GM19372 (cell line): ENCODE measurements around the gene ASB8.

Source experiments
- ATAC-seq: cut with Tn5 transposase; IDR thresholded peaks from one replicate; pipeline ENCODE4 v1.9.1; 2021; ENCODE audit warnings: mild to moderate bottlenecking, low read depth, moderate library complexity; ENCODE audit not compliant: unreplicated experiment

ASB8 gene, protein sequence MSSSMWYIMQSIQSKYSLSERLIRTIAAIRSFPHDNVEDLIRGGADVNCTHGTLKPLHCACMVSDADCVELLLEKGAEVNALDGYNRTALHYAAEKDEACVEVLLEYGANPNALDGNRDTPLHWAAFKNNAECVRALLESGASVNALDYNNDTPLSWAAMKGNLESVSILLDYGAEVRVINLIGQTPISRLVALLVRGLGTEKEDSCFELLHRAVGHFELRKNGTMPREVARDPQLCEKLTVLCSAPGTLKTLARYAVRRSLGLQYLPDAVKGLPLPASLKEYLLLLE

DNA sequence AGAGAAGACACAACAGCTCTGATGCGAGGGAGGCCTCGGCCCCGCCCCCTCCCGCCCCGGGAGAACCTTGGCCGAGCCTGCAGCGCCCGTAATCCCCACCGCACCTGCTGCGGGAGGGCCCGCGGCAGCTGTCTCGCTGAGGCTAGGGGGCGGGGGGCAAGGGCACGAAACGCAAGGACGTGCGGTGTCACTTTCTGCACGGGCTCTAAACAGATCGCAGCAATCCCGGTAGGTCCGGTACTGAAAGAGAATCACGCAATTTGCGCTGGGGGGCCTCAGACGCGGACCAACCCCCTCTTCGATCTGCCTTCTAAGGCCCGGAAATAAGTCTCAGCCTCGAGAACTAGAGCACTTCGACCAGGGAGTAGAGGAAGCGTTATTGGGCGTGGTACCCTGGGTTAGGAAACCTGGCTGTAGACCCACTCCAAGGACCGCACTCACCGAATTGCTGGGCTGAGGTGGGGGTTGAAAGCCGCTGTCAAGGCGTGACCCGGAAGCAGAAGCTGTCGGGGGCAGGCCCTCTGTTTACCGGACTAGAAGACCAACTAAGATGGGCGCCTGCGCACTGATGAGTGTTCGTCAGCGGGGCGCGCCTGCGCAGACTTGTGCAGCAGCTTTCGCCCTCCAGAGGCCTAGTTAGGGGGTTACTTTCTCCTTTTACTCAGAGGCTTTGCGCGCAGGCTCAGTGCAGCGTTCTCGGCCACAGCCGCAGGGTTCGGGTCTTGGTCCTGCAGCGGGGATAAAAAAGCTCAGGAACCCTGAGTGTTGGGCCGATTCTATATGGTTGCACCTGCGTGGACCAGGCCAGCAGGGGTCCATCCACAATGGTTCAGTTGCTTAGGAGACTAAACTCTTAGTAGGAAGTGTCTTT, at the start of gene ASB8:
TSS of gene ASB8 (minus strand) at position 498 of the 871 bp plus-strand sequence. CDS start 4,019 bp downstream, outside the sequence.
- ATAC-seq: peak; percentile 91

DNA sequence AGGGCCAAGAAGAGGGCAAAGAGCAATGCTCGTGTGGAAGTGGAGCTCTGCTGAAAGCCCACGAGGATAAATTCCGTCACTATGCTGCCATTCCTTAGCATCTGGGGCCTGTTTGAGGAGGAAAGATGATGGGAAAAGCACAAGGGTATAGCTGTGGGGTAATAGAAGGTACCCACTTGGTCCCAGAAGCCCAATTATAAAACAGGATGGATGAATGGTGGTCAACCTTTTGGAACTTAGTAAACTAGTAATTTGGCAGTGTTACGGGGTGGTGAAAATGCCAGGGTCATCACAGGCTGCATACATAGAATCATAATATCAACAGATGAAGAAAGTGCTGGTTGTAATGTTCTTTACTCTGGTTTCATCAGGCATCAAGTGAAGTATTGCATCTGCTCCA, 45.9 kb upstream of the ASB8 start, which contains the start of gene OR10AD1:
TSS of gene OR10AD1 (minus strand) at position 101 of the 400 bp plus-strand sequence. CDS start at position 101, 0 bp downstream.
- no peak for ATAC-seq

DNA sequence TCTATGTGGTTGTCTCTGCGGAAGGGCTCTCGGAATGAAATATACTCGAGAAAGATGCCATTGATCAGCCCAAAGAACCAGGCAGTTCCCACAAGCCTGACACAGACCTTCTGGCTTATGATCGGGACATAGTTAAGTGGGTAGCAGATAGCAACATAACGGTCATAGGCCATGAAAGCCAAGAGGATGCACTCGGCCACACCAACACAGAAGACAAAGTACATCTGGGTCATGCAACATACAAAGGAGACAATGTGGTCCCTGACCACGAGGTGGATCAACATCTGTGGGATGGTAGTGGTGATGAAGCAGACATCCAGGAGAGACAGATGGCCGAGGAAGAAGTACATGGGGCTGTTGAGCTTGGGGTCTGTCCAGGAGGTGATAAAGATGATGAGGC, 45.5 kb upstream of the ASB8 start:
- ATAC-seq: no peak

DNA sequence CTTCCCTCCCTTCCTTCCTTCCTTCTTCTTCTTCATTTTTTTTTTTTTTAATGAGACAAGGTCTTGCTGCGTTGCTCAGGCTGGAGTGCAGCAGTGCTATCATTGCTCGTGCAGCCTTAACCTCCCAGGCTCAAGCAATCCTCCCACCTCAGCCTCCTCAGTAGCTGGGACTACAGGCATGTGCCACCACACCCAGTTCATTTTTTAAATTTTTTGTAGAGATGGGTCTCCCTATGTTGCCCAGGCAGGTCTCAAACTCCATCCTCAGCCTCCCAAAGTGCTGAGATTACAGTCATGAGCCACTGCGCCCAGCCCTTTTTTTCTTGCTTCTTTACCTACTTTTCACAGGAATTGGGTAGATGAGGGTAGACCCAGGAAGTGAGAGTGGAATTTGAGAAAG, 44.2 kb upstream of the ASB8 start:
- no peak for ATAC-seq

DNA sequence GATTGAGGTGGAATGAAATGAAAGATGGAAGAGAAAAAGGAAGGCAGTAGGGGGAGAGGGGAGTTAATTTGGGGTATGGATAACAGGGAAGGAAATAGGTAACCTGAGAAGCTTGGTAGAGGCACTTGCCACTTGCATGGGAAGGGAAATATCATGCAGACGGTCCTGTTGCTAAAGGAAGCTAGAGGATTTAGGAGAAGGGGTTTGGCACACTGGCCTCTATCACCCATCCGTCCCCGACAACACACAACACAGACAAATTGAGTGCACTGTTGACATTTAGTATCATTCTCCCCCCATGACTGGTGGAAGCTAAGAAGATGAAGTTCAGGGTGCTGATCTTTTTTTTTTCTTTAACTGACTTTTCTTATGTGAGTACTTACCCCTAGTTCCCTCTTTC, 43.8 kb upstream of the ASB8 start:
- no peak for ATAC-seq

DNA sequence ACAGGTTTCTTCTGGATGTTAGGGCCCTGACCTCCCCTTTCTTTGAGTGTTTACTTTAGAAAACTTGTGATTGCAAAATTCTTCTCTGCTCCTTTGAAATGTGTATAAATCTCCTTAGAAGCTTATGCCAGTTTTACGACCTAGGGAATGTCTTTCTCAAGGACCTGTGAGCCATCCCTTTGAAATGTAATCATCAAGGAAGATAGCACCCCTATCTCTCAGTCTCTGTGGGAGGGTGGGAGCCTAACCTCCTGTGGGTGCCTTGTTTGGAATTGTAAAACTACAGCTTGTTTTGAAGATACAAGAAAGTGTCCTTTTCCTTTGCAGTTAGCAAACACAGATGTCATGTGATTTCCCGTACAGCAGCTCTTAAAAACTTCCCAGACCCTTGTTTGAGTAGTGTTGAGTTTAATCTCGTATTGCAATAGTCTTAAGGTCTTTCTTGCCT, 42.5 kb upstream of the ASB8 start:
- no peak for ATAC-seq

DNA sequence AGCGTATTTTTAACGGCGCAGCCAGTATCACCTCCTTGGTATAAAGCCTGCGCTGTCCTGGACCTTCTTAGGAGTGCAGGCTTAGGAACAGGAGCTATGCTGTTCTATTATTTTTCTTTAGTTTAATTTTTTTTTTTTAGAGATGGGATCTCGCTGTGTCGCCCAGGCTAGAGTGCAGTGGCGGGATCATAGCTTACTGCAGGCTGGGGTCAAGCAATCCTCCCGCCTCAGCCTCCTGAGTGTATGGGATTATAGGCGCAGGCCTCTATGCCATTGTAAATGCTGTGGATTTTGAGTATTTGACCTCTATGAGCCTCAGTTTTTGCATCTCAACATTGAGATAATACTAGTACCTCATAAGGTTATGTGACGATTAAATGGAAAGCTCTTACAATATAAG, 41.7 kb upstream of the ASB8 start:
- ATAC-seq: no peak

DNA sequence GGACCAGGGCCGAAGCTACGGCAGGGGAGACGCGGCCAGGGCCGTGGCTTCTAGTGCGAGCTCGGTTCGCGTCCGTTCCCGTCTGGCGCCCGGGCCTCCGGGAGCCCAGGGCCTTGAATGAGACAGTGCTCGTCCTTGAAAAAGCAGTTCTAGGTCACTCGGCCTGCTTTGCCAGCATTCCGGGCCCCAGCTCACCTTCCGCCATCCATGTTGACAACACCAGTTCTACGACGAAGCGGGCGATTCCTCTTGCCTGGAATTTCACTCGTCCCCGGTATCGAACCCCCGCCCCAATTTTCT, 41.3 kb upstream of the ASB8 start:
- ATAC-seq: no peak

DNA sequence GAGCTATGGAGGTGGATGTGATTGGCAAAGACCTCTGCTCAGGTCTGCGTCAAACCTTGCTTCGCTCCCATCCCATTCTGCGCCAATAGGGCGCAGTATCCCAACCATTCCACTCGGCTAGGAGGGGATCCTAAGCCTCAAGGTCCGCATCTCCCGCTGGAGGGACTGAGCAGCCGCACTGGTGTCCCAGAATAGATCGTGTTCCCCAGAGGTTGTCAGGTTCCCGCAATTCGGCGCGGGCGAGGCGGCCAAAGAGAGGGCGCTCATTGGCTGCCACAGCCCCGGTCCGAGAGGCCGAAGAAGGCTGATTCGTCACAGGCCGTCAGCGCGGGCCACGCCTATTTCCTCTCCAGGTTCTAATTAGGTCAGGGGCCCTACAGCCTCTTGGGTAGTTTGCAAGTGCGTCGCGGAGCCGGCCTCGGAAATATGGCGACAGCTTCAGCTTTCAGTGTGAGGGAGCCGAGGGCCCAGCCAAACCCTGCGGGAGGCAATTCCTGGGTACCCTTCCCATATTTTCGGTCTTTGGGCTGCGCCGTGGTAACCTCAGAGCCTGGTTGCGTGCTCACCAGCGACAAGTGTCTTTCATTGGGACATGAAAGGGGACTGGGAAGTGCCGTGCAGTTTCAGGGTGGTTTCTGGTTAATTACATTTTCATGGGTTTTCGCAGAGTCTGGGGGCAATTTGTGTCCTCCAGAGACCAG, 40.8 kb upstream of the ASB8 start:
- peak; percentile 99 for ATAC-seq

DNA sequence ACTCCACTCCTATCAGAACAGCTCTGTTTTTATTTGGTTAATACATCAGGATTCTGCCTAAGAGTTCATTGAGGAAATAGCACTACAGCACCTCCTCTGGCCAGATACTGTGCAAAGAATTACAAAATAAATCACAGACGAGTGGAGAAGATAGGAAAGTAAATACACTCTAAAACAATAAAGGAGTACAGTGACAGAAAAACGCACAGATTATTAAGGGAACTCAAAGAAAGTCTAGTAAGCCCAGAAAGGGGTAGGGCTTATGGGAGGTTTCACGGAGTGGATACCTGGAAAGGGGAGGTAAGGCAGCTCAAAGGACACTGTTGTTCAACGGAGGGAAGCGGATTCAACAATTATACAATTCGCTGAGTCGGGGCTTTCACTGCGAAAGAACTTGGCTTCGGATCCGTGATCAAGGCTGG, 40.2 kb upstream of the ASB8 start:
- ATAC-seq: peak; percentile 29

DNA sequence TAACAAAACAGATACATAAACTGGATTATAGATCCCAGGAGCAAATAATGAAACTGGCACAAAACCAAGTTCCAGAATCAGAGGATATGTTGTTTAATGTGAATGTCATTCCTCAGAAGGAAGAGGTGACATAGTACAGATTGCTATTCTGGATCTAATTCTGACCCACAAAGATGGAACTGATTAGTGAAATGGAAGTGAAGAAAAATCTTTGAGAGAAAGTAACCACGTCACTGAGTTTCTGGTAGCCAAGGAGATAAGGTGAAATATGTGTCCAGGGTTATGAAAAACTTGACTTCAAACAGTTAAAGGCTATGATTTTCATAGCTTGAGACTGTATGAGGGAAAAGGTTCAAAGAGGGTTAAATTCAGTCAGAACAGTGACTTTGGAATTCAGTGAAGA, 37.5 kb upstream of the ASB8 start:
- ATAC-seq: no peak

DNA sequence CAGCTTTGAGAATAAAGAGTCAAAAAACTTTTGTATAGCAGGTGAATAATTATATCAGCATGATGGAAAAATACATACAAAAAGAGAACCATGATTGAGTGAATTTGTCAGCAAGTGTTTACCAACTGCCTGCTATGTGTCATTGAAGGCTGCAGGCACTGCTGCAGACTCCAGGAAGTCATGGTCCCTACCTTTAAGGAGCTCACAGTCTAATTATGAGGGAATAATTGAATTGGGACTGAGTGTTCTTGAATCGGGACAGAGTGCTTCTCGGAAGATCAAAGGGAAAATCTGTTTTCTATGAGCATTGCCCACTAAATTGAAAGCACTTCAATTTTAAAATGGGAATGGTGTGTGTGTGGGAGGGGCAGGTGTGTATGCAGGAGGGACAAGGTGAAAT, 36.3 kb upstream of the ASB8 start:
- ATAC-seq: no peak

DNA sequence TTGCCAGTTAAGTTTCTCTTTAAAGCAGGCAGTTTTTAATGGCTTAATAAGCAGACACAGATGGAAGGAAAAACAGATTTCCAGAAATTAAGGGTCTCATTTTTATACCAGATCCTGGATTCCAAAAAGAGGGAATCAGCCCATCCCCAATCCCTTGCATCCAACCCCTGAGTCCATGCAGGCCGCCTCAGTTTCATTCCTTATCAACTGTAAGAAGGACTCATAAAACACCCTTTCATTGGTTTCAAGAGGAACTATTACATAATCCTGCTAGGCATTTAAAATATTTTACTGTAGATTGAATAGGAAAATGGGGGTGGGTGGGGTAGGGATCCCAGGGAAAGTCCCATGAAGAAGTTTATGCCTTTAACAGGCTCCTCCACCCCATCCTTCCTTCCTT, 35.5 kb upstream of the ASB8 start:
- ATAC-seq: no peak

DNA sequence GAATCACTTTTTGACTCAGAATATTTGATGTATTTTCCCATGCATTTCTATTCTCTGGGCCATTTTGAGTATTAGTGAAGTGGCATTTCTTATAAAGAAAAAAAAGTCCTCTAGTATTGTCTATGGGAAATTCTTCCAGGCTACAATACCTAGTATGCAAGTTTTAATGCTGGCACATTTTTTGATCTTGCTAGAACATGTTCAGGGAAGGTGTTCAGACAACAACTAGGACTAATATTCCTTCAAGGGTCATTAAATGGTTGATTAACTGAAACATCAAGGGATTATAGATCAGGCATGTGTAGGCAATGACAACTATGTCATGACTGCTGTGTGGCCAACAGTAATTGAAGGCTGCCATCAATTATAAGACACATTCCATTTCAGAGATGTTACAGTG, 33.8 kb upstream of the ASB8 start:
- ATAC-seq: no peak

DNA sequence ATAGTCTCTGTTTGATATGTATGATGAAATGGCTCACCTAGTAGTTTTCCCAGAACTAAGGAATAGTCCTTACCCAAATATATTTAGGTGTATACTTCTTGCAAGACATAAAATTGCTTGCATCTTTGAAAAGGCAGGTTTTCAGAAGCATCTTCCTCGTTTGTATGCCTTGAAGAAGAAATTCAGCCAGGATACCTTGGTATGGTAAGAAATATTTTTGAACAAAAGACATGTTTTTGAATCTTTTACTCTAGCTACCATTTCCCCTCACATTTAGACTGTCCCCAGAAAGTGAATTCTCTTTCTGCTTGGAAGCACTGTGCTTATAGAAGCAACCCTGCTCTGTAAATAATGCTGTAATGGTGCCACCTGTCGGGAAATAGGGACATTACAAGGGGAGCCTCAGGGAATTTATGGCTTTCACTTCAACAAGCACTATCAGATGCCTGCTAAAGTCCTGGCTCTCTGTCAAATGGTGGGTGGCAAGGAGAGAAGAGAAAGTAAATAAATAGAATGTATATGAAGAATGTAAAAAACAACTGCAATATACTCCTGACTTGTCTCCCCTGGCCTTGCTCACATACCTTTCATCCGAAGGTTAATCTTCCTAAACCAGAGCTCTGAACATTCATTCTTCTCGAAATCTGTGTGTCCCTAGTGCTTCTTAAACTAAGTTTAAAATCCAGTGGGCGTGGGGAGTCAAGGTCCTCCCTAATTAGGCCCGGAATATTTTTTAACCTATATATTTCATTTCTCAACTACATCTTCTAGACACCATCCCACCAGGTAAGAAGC, 32.2 kb upstream of the ASB8 start:
- no peak for ATAC-seq

DNA sequence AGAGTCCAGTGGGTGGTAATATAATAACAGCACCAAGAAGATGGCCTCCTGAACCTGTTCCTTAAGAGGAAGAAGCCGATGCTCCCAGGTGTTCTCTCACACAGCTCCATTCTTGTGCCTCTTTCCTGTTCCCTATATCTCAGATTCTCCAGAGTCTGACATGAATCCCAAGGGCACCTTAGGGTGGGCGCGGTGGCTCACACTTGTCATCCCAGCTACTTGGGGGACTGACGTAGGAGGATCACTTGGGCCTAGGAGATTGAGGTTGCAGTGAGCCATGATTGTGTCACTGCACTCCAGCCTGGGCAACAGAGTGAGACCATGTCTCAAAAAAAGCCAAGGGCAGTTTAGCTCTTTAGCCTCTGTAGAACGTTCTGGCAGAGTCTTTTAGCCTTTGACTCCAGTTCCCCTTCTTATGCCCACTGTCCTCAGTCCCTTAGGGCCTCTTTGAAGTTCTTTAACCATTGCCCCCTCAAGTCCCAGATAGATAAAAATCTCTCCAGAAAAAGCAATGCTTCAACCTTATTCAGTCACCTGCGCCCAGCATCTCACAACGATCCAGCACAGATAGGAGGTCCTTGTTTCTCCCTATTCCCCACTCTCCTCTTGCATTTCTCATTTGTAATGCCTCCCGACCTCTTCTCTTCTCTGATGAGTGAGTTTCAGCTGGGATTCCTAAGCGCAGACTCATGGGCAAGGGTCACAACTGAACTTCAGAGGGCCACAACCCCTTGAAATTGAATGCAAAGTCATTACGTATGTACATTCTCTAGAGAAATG, 30.8 kb upstream of the ASB8 start:
- no peak for ATAC-seq

DNA sequence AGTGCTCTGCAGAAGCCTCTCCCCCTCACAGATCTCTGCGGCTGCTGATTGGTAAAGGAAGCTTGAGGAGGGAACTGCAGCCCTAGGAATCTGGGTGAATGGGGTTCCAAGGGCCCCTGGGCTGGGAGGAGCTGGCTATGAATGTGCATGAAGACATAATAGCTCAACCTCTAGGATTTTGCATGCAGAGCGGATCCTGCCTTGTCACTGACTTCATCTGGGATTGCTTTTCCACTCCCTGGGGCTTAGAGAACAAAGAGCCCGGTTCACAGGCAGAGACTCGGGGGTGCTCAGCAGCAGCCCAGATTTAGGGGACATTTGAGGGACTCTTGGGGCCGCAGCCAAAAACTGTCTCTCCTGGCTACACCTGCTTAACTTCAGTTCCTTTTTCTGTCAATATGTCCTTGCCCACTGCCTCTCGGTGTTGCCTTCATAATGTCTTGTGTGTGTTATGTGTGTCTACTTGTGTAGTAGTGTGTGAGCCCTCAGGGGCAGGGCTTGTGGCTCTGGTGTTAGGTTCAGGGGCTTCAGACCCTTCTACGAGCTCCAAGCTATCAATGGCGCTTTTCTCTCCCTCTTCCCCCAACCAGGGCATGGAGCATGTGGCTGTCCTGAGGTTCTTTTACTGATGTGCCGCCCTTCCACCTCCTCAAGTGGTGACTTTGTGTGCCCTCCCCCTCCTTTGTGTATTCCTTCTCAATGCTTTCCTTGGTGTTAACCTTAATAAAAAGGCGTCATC, 28.0 kb upstream of the ASB8 start:
- no peak for ATAC-seq

DNA sequence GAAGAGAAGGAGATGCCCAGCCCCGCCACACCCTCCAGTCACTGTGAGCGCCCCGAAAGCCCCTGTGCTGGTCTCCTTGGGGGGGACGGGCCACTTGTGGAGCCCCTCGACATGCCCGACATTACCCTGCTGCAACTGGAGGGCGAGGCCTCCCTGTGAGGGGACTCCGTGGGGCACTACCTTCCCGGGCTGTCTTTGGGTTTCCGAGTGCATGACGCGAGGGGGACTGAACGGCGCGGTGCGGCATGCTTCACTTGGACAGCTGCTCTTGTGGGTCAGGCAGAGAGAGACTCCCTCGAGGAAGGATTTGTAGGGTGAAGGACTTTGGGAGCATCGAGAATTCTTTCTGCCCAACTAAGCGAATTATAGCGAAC, 27.2 kb upstream of the ASB8 start:
- ATAC-seq: no peak

DNA sequence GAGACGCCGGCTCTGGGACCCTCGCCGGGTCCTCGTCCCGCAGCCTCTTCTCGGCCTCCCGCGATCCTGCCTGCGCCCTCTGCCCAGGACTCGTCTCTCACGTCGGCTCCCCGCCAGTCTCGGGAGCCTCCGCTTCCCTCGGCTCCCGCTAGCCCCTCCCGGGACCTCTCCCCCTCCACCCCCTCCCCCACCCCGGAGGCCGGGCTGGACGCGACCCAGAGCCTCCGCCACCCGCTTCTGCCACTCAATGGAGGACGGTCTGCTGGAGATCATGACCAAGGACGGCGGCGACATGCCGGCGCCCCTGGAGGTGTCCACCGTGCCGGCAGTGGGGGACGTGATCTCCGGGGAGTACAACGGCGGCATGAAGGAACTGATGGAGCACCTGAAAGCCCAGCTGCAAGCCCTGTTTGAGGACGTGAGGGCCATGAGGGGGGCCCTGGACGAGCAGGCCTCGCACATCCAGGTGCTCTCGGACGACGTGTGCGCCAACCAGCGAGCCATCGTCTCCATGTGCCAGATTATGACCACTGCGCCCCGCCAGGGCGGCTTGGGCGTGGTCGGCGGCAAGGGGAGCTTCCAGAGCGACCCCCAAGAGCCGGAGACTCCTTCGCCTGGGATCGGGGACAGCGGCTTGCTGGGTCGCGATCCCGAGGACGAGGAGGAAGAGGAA, 26.7 kb upstream of the ASB8 start:
- peak; percentile 10 for ATAC-seq
